HepG2 (cell line): Measurements from ENCODE around the gene BACH2. TPM values are rescaled to one million over a fixed set of nuclear protein-coding genes. Genes with fewer than 3 reads are reported as not detected.

Experiments
- KAT8 ChIP-seq: IDR thresholded peaks from 2 replicates; pipeline ENCODE4 v1.6.1; 2016; ENCODE audit warnings: missing genetic modification reagents, missing compliant biosample characterization
- KLF6 ChIP-seq: IDR thresholded peaks from 2 replicates; pipeline ENCODE4 v1.8.0; 2016; ENCODE audit warnings: missing biosample characterization, missing genetic modification reagents
- MXD4 ChIP-seq: IDR thresholded peaks from 2 replicates; pipeline ENCODE4 v1.6.1; 2016; ENCODE audit warnings: mild to moderate bottlenecking, missing biosample characterization, missing genetic modification reagents
- MYNN ChIP-seq: sonication (generic); formaldehyde crosslinking; IDR thresholded peaks from 2 replicates; pipeline ENCODE4 v1.4.0; 2020; ENCODE audit warnings: mild to moderate bottlenecking, low read depth, missing genetic modification reagents
- NFIB ChIP-seq: sonication (generic); formaldehyde crosslinking; IDR thresholded peaks from 2 replicates; pipeline ENCODE4 v1.9.0; 2021; ENCODE audit warnings: missing genetic modification reagents, mild to moderate bottlenecking, borderline replicate concordance
- PCBP2 ChIP-seq: fragments of 200-400 bp; formaldehyde crosslinking; optimal IDR thresholded peaks from 2 replicates; pipeline ENCODE3; 2018; ENCODE audit warnings: low read length, low read depth; ENCODE audit not compliant: poor library complexity, severe bottlenecking
- RXRB ChIP-seq: IDR thresholded peaks from 2 replicates; pipeline ENCODE4 v1.6.1; 2016; ENCODE audit warnings: borderline replicate concordance, missing genetic modification reagents, missing compliant biosample characterization
- SPEN ChIP-seq: sonication (generic); formaldehyde crosslinking; IDR thresholded peaks from 2 replicates; pipeline ENCODE4 v1.5.1; 2020; ENCODE audit warnings: low read depth, mild to moderate bottlenecking, missing genetic modification reagents
- ZNF546 ChIP-seq: sonication (generic); formaldehyde crosslinking; conservative IDR thresholded peaks from 2 replicates; pipeline ENCODE4 v1.8.1; 2023; ENCODE audit warnings: mild to moderate bottlenecking, missing genetic modification reagents
- ZSCAN25 ChIP-seq: sonication (generic); formaldehyde crosslinking; IDR thresholded peaks from 2 replicates; pipeline ENCODE4 v1.8.0; 2022; ENCODE audit warnings: mild to moderate bottlenecking, missing genetic modification reagents
- polyA plus RNA-seq, 8 experiments: library from polyadenylated mRNA; depleted of rRNA in 3 of 8; stranded (reverse) in 7 of 8; unstranded in 1 of 8; fragments of >200 nt; fragmentation: Illumina TruSeq in 4 of 8; extraction: Trizol in 4 of 8; gene quantifications; 2 replicates each; pipeline versions ENCODE4 v1.2.1 to v1.2.3, GENCODE V29; 2011 to 2016; ENCODE audit warnings: low read depth in 4 of 8, missing spikeins in 1 of 8, mixed read lengths in 1 of 8; ENCODE audit not compliant: insufficient read depth in 1 of 8
- total RNA-seq, 5 experiments: library from RNA; depleted of rRNA; stranded (reverse); fragments of >200 nt; fragmentation: Illumina TruSeq; extraction: Trizol; gene quantifications; 2 replicates each; pipeline ENCODE4 v1.2.3, GENCODE V29; 2016; ENCODE audit warnings: low read depth in 1 of 5
- TF ChIP-seq, protein P1 (sequence below): sonication (generic); formaldehyde crosslinking; conservative IDR thresholded peaks from 2 replicates; pipeline ENCODE4 v1.4.0; 2020; ENCODE audit warnings: missing genetic modification reagents
- TF ChIP-seq, protein P2 (sequence below): IDR thresholded peaks from 2 replicates; pipeline ENCODE4 v1.6.1; 2016; ENCODE audit warnings: low read depth, borderline replicate concordance
- TF ChIP-seq, protein P3 (sequence below): sonication (generic); formaldehyde crosslinking; conservative IDR thresholded peaks from 2 replicates; pipeline ENCODE4 v1.4.0; 2020; ENCODE audit warnings: missing genetic modification reagents
- TF ChIP-seq, protein P4 (sequence below): sonication (generic); formaldehyde crosslinking; IDR thresholded peaks from 2 replicates; pipeline ENCODE4 v1.5.0; 2020; ENCODE audit warnings: mild to moderate bottlenecking, missing genetic modification reagents, borderline replicate concordance
- TF ChIP-seq, protein P5 (sequence below): sonication (generic); formaldehyde crosslinking; IDR thresholded peaks from 2 replicates; pipeline ENCODE4 v1.4.0; 2020; ENCODE audit warnings: missing genetic modification reagents, mild to moderate bottlenecking, borderline replicate concordance

Gene BACH2
- total and polyA plus RNA-seq, 2 of the 13 experiments (the other 11 are each of a cell fraction or from before 2014, with no cell fraction given), result 0.01 TPM; not detected in 1

DNA sequence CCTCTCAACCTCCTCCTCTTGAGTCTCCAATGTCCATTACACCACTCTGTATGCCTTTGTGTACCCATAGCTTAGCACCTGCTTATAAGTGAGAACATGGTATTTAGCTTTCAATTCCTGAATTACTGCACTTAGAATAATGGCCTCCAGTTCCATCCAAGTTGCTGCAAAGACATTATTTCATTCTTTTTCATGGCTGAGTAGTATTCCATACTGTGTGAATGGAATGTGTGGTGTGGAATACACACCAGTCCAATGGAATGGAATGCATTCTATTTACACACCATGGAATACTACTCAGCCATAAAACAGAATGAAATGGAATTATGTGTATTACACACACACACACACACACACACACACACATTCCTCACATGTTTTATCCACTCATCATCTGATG, 116.1 kb downstream of the BACH2 start (continued):
- TF ChIP-seq, protein P1, sequence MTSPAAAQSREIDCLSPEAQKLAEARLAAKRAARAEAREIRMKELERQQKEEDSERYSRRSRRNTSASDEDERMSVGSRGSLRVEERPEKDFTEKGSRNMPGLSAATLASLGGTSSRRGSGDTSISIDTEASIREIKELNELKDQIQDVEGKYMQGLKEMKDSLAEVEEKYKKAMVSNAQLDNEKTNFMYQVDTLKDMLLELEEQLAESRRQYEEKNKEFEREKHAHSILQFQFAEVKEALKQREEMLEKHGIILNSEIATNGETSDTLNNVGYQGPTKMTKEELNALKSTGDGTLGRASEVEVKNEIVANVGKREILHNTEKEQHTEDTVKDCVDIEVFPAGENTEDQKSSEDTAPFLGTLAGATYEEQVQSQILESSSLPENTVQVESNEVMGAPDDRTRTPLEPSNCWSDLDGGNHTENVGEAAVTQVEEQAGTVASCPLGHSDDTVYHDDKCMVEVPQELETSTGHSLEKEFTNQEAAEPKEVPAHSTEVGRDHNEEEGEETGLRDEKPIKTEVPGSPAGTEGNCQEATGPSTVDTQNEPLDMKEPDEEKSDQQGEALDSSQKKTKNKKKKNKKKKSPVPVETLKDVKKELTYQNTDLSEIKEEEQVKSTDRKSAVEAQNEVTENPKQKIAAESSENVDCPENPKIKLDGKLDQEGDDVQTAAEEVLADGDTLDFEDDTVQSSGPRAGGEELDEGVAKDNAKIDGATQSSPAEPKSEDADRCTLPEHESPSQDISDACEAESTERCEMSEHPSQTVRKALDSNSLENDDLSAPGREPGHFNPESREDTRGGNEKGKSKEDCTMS (CRISPR knock-in tag), result no peak
- TF ChIP-seq, protein P2, sequence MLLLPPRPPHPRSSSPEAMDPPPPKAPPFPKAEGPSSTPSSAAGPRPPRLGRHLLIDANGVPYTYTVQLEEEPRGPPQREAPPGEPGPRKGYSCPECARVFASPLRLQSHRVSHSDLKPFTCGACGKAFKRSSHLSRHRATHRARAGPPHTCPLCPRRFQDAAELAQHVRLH (CRISPR knock-in tag), result no peak
- TF ChIP-seq, protein P3, sequence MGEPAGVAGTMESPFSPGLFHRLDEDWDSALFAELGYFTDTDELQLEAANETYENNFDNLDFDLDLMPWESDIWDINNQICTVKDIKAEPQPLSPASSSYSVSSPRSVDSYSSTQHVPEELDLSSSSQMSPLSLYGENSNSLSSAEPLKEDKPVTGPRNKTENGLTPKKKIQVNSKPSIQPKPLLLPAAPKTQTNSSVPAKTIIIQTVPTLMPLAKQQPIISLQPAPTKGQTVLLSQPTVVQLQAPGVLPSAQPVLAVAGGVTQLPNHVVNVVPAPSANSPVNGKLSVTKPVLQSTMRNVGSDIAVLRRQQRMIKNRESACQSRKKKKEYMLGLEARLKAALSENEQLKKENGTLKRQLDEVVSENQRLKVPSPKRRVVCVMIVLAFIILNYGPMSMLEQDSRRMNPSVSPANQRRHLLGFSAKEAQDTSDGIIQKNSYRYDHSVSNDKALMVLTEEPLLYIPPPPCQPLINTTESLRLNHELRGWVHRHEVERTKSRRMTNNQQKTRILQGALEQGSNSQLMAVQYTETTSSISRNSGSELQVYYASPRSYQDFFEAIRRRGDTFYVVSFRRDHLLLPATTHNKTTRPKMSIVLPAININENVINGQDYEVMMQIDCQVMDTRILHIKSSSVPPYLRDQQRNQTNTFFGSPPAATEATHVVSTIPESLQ (CRISPR knock-in tag), result no peak
- TF ChIP-seq ZSCAN25 (no peak), KAT8 (CRISPR knock-in tag) (no peak), MYNN (CRISPR knock-in tag) (no peak), SPEN (no peak), NFIB (no peak), KLF6 (CRISPR knock-in tag) (no peak), RXRB (CRISPR knock-in tag) (no peak), PCBP2 (no peak), MXD4 (no peak), ZNF546 (CRISPR knock-in tag) (no peak)
- TF ChIP-seq, protein P4, sequence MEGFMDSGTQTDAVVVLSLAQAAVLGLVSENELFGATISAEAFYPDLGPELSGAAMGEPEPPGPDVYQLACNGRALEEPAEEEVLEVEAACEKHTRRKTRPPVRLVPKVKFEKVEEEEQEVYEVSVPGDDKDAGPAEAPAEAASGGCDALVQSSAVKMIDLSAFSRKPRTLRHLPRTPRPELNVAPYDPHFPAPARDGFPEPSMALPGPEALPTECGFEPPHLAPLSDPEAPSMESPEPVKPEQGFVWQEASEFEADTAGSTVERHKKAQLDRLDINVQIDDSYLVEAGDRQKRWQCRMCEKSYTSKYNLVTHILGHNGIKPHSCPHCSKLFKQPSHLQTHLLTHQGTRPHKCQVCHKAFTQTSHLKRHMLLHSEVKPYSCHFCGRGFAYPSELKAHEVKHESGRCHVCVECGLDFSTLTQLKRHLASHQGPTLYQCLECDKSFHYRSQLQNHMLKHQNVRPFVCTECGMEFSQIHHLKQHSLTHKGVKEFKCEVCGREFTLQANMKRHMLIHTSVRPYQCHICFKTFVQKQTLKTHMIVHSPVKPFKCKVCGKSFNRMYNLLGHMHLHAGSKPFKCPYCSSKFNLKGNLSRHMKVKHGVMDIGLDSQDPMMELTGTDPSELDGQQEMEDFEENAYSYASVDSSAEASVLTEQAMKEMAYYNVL (CRISPR knock-in tag), result no peak
- TF ChIP-seq, protein P5, sequence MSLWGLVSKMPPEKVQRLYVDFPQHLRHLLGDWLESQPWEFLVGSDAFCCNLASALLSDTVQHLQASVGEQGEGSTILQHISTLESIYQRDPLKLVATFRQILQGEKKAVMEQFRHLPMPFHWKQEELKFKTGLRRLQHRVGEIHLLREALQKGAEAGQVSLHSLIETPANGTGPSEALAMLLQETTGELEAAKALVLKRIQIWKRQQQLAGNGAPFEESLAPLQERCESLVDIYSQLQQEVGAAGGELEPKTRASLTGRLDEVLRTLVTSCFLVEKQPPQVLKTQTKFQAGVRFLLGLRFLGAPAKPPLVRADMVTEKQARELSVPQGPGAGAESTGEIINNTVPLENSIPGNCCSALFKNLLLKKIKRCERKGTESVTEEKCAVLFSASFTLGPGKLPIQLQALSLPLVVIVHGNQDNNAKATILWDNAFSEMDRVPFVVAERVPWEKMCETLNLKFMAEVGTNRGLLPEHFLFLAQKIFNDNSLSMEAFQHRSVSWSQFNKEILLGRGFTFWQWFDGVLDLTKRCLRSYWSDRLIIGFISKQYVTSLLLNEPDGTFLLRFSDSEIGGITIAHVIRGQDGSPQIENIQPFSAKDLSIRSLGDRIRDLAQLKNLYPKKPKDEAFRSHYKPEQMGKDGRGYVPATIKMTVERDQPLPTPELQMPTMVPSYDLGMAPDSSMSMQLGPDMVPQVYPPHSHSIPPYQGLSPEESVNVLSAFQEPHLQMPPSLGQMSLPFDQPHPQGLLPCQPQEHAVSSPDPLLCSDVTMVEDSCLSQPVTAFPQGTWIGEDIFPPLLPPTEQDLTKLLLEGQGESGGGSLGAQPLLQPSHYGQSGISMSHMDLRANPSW, result no peak
- TF ChIP-seq, all 625 proteins: peak for 0
